SJSA1 (cell line): ENCODE data around the gene NOPCHAP1. TPM values are rescaled to one million over a fixed set of nuclear protein-coding genes. Genes with fewer than 3 reads are reported as not detected.

Experiments
- DNase-seq, 2 experiments: peaks; one replicate each; pipeline ENCODE4 v3.0.0-alpha.2; 2015 to 2020; ENCODE audit warnings: low spot score in 2 of 2, low read depth in 1 of 2
- H3K27ac ChIP-seq: fragments of 250-450 bp; sonication (Bioruptor Pico); 2 replicates; pipeline ENCODE4 v1.5.1; 2020; ENCODE audit warnings: mild to moderate bottlenecking, moderate library complexity
- H3K27me3 ChIP-seq: fragments of 250-450 bp; sonication (Bioruptor Pico); replicated peaks from 2 replicates; pipeline ENCODE4 v1.5.1; 2020; ENCODE audit warnings: mild to moderate bottlenecking, moderate library complexity
- H3K36me3 ChIP-seq: fragments of 250-450 bp; sonication (Bioruptor Pico); 2 replicates; pipeline ENCODE4 v1.5.1; 2020; ENCODE audit warnings: mild to moderate bottlenecking
- H3K4me1 ChIP-seq: fragments of 250-450 bp; sonication (Bioruptor Pico); replicated peaks from 2 replicates; pipeline ENCODE4 v1.6.1; 2021; ENCODE audit warnings: mild to moderate bottlenecking
- H3K4me3 ChIP-seq: fragments of 250-450 bp; sonication (Bioruptor Pico); 2 replicates; pipeline ENCODE4 v1.5.1; 2020; ENCODE audit warnings: mild to moderate bottlenecking
- H3K9me3 ChIP-seq: fragments of 250-450 bp; sonication (Bioruptor Pico); replicated peaks from 2 replicates; pipeline ENCODE4 v1.5.1; 2020; ENCODE audit warnings: mild to moderate bottlenecking
- total RNA-seq: library from RNA; depleted of rRNA; stranded (reverse); fragments of >200 nt; shearing (Covaris generic); gene quantifications from 2 replicates; pipeline ENCODE4 v1.2.3, GENCODE V29; 2014; rRNA removed

Gene NOPCHAP1
- total RNA-seq, 1 experiment from 2014 or later, result 5.0 TPM

- Histone ChIP-seq H3K27ac (no peak overlapping the region), H3K4me1 (no peaks in the 10 kb centered on the region), H3K4me3 (no peak overlapping the region), H3K9me3 (no peaks in the 10 kb centered on the region), H3K27me3 (no peaks in the 10 kb centered on the region), H3K36me3 (peaks cover 17% of the 10 kb centered on the region)
- no peak for DNase-seq
These were observed 31.9 kb downstream of the NOPCHAP1 start for GRCh38 chr12:105018012-105018411.

GRCh38 chr12:105018776-105019175 is 32.7 kb downstream of the NOPCHAP1 start:
- Histone ChIP-seq H3K36me3 (peaks cover 14% of the 10 kb centered on the region), H3K4me3 (no peak overlapping the region), H3K9me3 (no peaks in the 10 kb centered on the region), H3K4me1 (no peaks in the 10 kb centered on the region), H3K27ac (no peak overlapping the region), H3K27me3 (no peaks in the 10 kb centered on the region)
- DNase-seq, result no peak

GRCh38 chr12:105020241-105020962 is 34.3 kb downstream of the NOPCHAP1 start:
- Histone ChIP-seq H3K27me3 (no peaks in the 10 kb centered on the region), H3K27ac (no peak overlapping the region), H3K4me3 (no peak overlapping the region), H3K36me3 (peaks cover 9% of the 10 kb centered on the region), H3K4me1 (no peaks in the 10 kb centered on the region), H3K9me3 (no peaks in the 10 kb centered on the region)
- no peak for DNase-seq

GRCh38 chr12:105024928-105025327 is 38.8 kb downstream of the NOPCHAP1 start:
- no peaks in the 10 kb centered on the region for H3K4me1 ChIP-seq
- no peak overlapping the region for H3K27ac ChIP-seq
- no peak overlapping the region for H3K4me3 ChIP-seq
- DNase-seq, result no peak
- H3K36me3 ChIP-seq, result no peaks in the 10 kb centered on the region
- no peaks in the 10 kb centered on the region for H3K27me3 ChIP-seq
- no peaks in the 10 kb centered on the region for H3K9me3 ChIP-seq

- Histone ChIP-seq H3K9me3 (no peaks in the 10 kb centered on the region), H3K4me1 (no peaks in the 10 kb centered on the region), H3K27ac (no peak overlapping the region), H3K4me3 (no peak overlapping the region), H3K36me3 (no peaks in the 10 kb centered on the region), H3K27me3 (no peaks in the 10 kb centered on the region)
- DNase-seq, result no peak
These were observed 39.8 kb downstream of the NOPCHAP1 start for GRCh38 chr12:105025890-105026289.

- Histone ChIP-seq H3K27me3 (no peaks in the 10 kb centered on the region), H3K36me3 (no peaks in the 10 kb centered on the region), H3K4me1 (no peaks in the 10 kb centered on the region), H3K4me3 (no peak overlapping the region), H3K9me3 (no peaks in the 10 kb centered on the region), H3K27ac (no peak overlapping the region)
- no peak for DNase-seq
These were observed 40.3 kb downstream of the NOPCHAP1 start for GRCh38 chr12:105026411-105026810.

- H3K9me3 ChIP-seq, result no peaks in the 10 kb centered on the region
- no peaks in the 10 kb centered on the region for H3K36me3 ChIP-seq
- H3K4me3 ChIP-seq, result no peak overlapping the region
- no peak overlapping the region for H3K27ac ChIP-seq
- H3K4me1 ChIP-seq, result no peaks in the 10 kb centered on the region
- H3K27me3 ChIP-seq, result no peaks in the 10 kb centered on the region
- no peak for DNase-seq
These were observed 45.0 kb downstream of the NOPCHAP1 start for GRCh38 chr12:105030820-105031807.

- no peak for DNase-seq
- H3K27ac ChIP-seq, result no peak overlapping the region
- H3K4me3 ChIP-seq, result no peak overlapping the region
- no peaks in the 10 kb centered on the region for H3K36me3 ChIP-seq
- no peaks in the 10 kb centered on the region for H3K27me3 ChIP-seq
- H3K9me3 ChIP-seq, result no peaks in the 10 kb centered on the region
- no peaks in the 10 kb centered on the region for H3K4me1 ChIP-seq
These were observed 46.7 kb downstream of the NOPCHAP1 start for GRCh38 chr12:105032703-105033357.

- Histone ChIP-seq H3K9me3 (no peaks in the 10 kb centered on the region), H3K36me3 (no peaks in the 10 kb centered on the region), H3K27me3 (no peaks in the 10 kb centered on the region), H3K4me3 (no peak overlapping the region), H3K27ac (no peak overlapping the region), H3K4me1 (no peaks in the 10 kb centered on the region)
- no peak for DNase-seq
These were observed 47.7 kb downstream of the NOPCHAP1 start for GRCh38 chr12:105033851-105034250.

Other genes with a start within 250 kb of the NOPCHAP1 start
- gene SLC41A2, start 28.0 kb upstream of the NOPCHAP1 start, total RNA-seq, result 1.7 TPM in 1 of 2 replicates, not detected in the other
- 0.25 and 0.68 TPM in 2 replicates for gene ALDH1L2, start 98.1 kb downstream of the NOPCHAP1 start, total RNA-seq
- gene WASHC4, start 121.4 kb downstream of the NOPCHAP1 start, total RNA-seq, result 58.1 and 70.5 TPM in 2 replicates
- gene APPL2, start 249.9 kb downstream of the NOPCHAP1 start, total RNA-seq, result 519 and 584 TPM in 2 replicates